HFFc6 (cell line): Measurements from ENCODE around the gene DEDD2. TPM values are rescaled to one million over a fixed set of nuclear protein-coding genes. Genes with fewer than 3 reads are reported as not detected.

Experiments used
- DNase-seq: peaks from one replicate; pipeline ENCODE4 v3.0.0-alpha.2; 2018
- H3K27ac Mint-ChIP-seq: 2 replicates; pipeline ENCODE4 v1.8.0; 2020; ENCODE audit warnings: mild to moderate bottlenecking, mixed read lengths
- H3K27me3 Mint-ChIP-seq: 2 replicates; pipeline ENCODE4 v1.8.0; 2021; ENCODE audit warnings: mild to moderate bottlenecking, moderate library complexity, mixed read lengths; ENCODE audit not compliant: insufficient read depth
- H3K36me3 Mint-ChIP-seq: 2 replicates; pipeline ENCODE4 v1.8.0; 2021; ENCODE audit warnings: low read depth, mixed read lengths
- H3K4me1 Mint-ChIP-seq: 2 replicates; pipeline ENCODE4 v1.8.0; 2020; ENCODE audit warnings: low read depth, mixed read lengths
- H3K4me3 Mint-ChIP-seq: 2 replicates; pipeline ENCODE4 v1.8.0; 2020; ENCODE audit warnings: mild to moderate bottlenecking, moderate library complexity, mixed read lengths
- H3K9me3 Mint-ChIP-seq: 2 replicates; pipeline ENCODE4 v1.8.0; 2020; ENCODE audit warnings: mild to moderate bottlenecking, mixed read lengths
- total RNA-seq, 6 experiments: library from RNA; stranded (reverse); fragmentation: NEBNext Ultra II Directional; extraction: Animal tissue kit (Norgen Biotek cat#: 25700); gene quantifications; 2 replicates in 1 of 6; 3 replicates in 5 of 6; pipeline ENCODE4 v1.2.3, GENCODE V29; 2021
- TF ChIP-seq, protein P1 (sequence below): fragments of 200-600 bp; sonication (generic); IDR thresholded peaks from 2 replicates; pipeline ENCODE4 v1.5.0; 2021; ENCODE audit warnings: antibody characterized with exemption, mild to moderate bottlenecking

Gene DEDD2
- total RNA-seq, 6 experiments from 2014 or later, result 19.2 to 24.9 (median 20.2) TPM

DNA sequence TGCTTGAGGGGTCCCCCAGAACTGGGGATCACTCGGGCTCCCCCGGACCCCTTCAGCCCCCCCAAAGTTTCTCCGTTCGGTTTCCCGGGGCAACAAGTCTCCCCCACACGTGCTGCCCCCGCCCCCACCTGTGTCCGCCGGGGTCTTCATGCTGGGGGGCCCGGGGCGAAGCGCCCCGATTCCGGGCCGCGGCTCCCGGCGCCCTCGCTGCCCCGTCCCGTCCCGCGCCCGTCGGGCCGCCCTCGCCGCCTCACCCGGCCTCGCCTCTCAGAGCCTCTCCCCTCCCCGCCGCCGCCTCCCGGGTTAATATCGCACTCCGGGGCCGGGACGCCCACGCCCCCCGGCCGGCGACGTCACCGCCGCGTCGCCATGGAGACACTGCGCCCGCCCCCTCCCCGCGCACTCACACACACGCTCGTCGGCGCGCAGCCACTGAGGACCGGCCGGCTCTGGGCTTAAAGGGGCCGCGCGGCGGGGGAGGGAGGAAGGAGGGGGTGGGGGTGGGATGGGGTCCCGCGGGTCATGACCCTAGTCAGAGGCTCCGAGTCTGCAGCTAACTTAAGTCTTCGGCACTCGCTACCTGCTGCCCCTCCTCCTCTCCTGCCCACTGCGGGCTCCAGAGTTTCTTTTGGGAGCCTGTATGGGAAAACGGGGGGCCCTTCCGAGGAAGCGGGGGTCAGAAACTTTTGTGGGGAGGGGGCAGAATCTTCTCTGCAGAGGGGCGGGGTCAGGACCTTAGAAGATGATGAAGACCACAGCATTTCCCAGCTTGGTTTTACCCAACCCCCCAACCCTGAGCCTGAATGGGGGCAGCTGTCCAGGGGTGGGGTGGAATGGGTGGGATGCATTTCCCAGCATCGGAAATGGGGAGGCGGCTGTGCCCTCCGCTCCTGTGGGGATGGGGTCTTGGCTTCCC, 37.6 kb upstream of the DEDD2 start, which contains the start of gene ERF:
TSS of gene ERF (minus strand) at position 279 of the 916 bp plus-strand sequence. CDS start at position 150, 129 bp downstream.
- Mint-ChIP-seq H3K4me1 (peaks cover 40% of the 10 kb centered on the region), H3K4me3 (peak within 1 kb of the TSS; percentile 91), H3K27ac (peak within 1 kb of the TSS; percentile 93), H3K27me3 (peaks cover 3% of the 10 kb centered on the region; the same call in 1 of the 2 replicates), H3K36me3 (peaks cover 9% of the 10 kb centered on the region), H3K9me3 (no peaks in the 10 kb centered on the region; the same call in 1 of the 2 replicates)
- DNase-seq, result peak; percentile 83
- TF ChIP-seq, protein P1, sequence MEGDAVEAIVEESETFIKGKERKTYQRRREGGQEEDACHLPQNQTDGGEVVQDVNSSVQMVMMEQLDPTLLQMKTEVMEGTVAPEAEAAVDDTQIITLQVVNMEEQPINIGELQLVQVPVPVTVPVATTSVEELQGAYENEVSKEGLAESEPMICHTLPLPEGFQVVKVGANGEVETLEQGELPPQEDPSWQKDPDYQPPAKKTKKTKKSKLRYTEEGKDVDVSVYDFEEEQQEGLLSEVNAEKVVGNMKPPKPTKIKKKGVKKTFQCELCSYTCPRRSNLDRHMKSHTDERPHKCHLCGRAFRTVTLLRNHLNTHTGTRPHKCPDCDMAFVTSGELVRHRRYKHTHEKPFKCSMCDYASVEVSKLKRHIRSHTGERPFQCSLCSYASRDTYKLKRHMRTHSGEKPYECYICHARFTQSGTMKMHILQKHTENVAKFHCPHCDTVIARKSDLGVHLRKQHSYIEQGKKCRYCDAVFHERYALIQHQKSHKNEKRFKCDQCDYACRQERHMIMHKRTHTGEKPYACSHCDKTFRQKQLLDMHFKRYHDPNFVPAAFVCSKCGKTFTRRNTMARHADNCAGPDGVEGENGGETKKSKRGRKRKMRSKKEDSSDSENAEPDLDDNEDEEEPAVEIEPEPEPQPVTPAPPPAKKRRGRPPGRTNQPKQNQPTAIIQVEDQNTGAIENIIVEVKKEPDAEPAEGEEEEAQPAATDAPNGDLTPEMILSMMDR, result no peak

DNA sequence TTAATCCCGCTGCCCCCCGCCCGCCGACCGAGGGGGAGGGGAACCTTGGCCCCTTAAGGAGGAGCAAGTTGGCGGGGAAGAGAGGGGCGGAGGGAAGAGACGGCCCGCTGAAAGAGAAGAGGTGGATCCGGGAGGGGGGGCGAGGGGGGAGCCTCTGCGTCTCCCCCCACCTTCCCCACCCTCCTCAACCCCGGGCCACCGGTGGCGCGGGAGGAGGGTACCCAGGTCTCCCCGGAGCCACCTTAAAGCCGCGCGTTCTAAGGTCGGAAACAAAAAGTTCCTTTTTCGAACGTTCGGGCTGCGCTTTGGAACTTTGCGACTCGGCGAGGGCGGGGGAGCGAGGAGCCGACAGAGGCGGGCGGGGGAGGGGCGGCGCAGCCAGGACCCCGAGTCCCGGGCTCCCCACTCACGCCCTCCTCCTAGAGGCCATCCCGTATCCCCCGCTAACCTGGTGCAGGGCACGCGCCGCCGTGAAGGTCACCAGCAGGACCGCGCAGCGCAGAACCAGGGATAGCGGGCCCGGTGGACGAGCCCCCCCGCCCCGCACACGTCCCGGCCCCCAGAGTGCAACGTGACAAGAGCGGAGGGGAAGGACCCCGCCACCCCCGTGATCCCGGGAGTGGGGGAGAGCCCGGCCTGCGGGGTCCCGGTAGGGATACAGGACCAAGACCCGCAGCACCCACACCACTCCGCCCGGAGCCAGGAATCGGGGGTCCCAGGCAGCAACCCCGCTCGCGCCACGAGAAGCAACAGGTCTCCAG, 36.8 kb upstream of the DEDD2 start:
- peak overlapping the region; percentile 48 for H3K27ac Mint-ChIP-seq
- H3K9me3 Mint-ChIP-seq, result no peaks in the 10 kb centered on the region; the same call in 1 of the 2 replicates
- no peak for DNase-seq
- H3K36me3 Mint-ChIP-seq, result peaks cover 9% of the 10 kb centered on the region
- TF ChIP-seq, protein P1, result peak; percentile 29
- peak overlapping the region; percentile 91 for H3K4me3 Mint-ChIP-seq
- H3K4me1 Mint-ChIP-seq, result peaks cover 40% of the 10 kb centered on the region
- peaks cover 3% of the 10 kb centered on the region; the same call in 1 of the 2 replicates for H3K27me3 Mint-ChIP-seq

DNA sequence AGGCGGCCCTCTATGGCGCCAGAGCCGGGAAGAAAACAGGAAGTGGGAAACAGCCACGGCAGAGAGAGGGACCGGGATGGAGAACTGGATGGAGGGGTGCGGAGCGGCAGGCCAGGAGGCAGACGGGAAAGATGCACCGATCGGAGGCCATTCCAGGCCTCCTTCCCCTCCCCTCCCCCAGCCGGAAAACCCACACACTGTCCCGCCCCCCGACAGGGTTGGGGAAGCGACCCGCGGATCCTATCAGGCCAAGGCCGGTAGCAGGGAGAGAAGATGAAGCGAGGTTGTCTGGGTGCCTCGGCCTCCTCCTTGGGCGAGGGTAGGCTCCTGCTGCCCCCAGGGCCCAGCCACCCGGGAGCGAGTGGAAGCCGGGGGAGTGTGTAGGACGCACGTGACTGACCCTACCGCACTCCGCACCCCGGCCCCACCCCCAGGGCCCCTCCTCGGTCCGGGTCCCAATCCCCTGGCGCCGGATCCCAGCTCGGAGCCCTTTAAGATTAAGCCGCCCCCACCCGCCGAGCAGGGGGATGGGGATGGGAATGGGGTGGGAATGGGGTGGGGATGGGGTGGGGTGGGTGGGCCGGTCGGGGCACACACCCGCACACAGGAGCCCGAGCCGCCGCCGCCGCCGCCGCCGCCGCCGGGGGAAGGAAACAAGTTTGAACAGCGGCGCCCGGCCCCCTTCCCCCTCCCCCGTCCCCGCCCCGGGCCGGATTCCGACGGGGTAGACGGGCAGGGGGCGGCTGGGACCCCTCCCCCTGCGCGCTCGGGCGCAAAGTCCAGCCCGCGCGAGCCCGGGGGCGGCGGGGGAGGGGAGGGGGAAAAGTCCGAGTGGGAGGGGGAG, 36.0 kb upstream of the DEDD2 start:
- Mint-ChIP-seq H3K36me3 (peaks cover 9% of the 10 kb centered on the region), H3K4me3 (peak overlapping the region; percentile 98), H3K27ac (peak overlapping the region; percentile 99), H3K27me3 (peaks cover 3% of the 10 kb centered on the region; the same call in 1 of the 2 replicates), H3K9me3 (no peaks in the 10 kb centered on the region; the same call in 1 of the 2 replicates), H3K4me1 (peaks cover 40% of the 10 kb centered on the region)
- TF ChIP-seq, protein P1, result no peak
- DNase-seq, result peak; percentile 44

DNA sequence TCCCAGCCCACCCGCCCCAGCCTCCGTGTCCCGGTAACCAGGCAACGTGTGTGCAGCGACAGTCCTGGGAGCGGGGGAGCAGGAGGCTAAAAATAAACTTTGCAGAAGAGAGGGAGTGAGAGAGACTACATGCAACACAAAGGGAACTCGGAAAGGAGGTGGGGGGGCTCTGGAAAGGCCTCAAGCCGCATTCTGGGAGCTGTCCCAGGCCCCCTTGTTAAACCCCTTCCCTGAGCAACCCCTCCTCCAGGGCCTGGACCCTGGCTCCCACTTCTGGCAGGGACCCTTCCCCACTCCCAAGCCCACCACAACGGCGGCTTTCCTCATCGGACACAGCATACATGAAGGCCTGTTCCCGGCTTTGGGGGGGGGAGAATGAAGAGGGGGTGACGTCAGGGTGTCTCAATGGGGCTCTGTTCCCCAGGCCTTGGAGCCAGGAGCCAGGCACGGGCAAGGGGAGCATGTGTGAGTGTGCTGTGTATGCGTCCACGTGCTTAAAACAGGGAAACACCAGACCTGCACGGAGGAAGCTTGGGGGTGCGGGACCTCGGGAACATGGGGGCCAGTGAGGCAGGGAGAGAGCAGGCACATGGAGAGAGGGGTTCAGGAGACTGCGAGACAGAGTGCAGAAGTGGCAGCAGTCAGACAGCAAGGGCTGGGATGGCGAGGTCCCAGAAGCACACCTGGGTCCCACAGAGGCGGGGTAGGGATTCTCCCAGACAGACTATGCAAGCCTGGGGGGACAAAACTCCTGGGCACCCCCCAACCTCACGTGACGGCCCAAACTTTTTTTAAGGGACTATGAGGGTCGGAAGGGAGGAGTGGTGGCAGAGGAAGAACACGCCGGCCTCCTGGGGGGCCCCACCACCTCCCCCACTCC, 35.1 kb upstream of the DEDD2 start:
- DNase-seq, result peak; percentile 66
- H3K4me3 Mint-ChIP-seq, result peak overlapping the region; percentile 98
- peaks cover 3% of the 10 kb centered on the region; the same call in 1 of the 2 replicates for H3K27me3 Mint-ChIP-seq
- TF ChIP-seq, protein P1, result no peak
- no peaks in the 10 kb centered on the region; the same call in 1 of the 2 replicates for H3K9me3 Mint-ChIP-seq
- H3K36me3 Mint-ChIP-seq, result peaks cover 9% of the 10 kb centered on the region
- H3K27ac Mint-ChIP-seq, result peak overlapping the region; percentile 99
- peaks cover 40% of the 10 kb centered on the region for H3K4me1 Mint-ChIP-seq
